PC-9 (cell line): ENCODE data around the gene RPTOR. TPM values are rescaled to one million over a fixed set of nuclear protein-coding genes. Genes with fewer than 3 reads are reported as not detected.

ENCODE experiments used
- BruUV-seq: library from RNA; stranded (reverse); fragments of 400-500 nt; replicated peaks from 2 replicates; lab custom pipeline; 2021; lab: Mats Ljungman, UMichigan
- CTCF ChIA-PET: fragments of 300-600 bp; sonication (Branson Sonifier 250); formaldehyde crosslinking; loops from one replicate; lab custom pipeline; 2022; ENCODE audit warnings: antibody characterized with exemption; lab: Charles Lee
- POLR2A ChIA-PET: fragments of 300-600 bp; sonication (Branson Sonifier 250); formaldehyde crosslinking; loops from one replicate; lab custom pipeline; 2022; ENCODE audit warnings: antibody characterized with exemption; ENCODE audit not compliant: unreplicated experiment; lab: Charles Lee
- DNase-seq, 2 experiments: peaks; one replicate each; pipeline versions ENCODE4 v3.0.0 to v3.0.0-alpha.2; 2015 to 2022; ENCODE audit warnings: mixed read lengths in 1 of 2
- H2AFZ ChIP-seq: fragments of 200-600 bp; sonication (generic); 2 replicates; pipeline ENCODE4 v1.8.1; 2017; ENCODE audit warnings: antibody characterized with exemption
- H3F3A ChIP-seq: fragments of 200-600 bp; sonication (generic); 2 replicates; pipeline ENCODE4 v1.8.1; 2017; ENCODE audit warnings: antibody characterized with exemption, mild to moderate bottlenecking, low read depth; ENCODE audit not compliant: insufficient read depth
- H3K27ac ChIP-seq: fragments of 200-600 bp; sonication (generic); 2 replicates; pipeline ENCODE4 v1.6.1; 2016; ENCODE audit warnings: mixed run types
- H3K27me3 ChIP-seq: fragments of 200-600 bp; sonication (generic); 2 replicates; pipeline ENCODE4 v1.6.1; 2016; ENCODE audit warnings: low read depth, mixed run types; ENCODE audit not compliant: insufficient read depth
- H3K36me3 ChIP-seq: fragments of 200-600 bp; sonication (generic); 2 replicates; pipeline ENCODE4 v1.6.1; 2016; ENCODE audit warnings: low read depth, mixed run types
- H3K4me1 ChIP-seq: fragments of 200-600 bp; sonication (generic); replicated peaks from 2 replicates; pipeline ENCODE4 v1.6.1; 2016; ENCODE audit warnings: mixed run types; ENCODE audit not compliant: insufficient read depth
- H3K4me2 ChIP-seq: fragments of 200-600 bp; sonication (generic); 2 replicates; pipeline ENCODE4 v1.6.1; 2017; ENCODE audit warnings: mixed run types
- H3K4me3 ChIP-seq: fragments of 200-600 bp; sonication (generic); 2 replicates; pipeline ENCODE4 v1.6.1; 2016; ENCODE audit warnings: mixed run types
- H3K79me2 ChIP-seq: fragments of 200-600 bp; sonication (generic); 2 replicates; pipeline ENCODE4 v1.6.1; 2017; ENCODE audit warnings: low read depth, mixed run types
- H3K9me2 ChIP-seq: fragments of 200-600 bp; sonication (generic); 2 replicates; pipeline ENCODE4 v1.8.1; 2017; ENCODE audit warnings: mild to moderate bottlenecking; ENCODE audit not compliant: insufficient read depth
- H3K9me3 ChIP-seq: fragments of 200-600 bp; sonication (generic); 2 replicates; pipeline ENCODE4 v1.8.1; 2016; ENCODE audit warnings: low read depth; ENCODE audit not compliant: insufficient read depth
- H4K20me1 ChIP-seq: fragments of 200-600 bp; sonication (generic); 2 replicates; pipeline ENCODE4 v1.8.1; 2017; ENCODE audit not compliant: insufficient read depth
- CTCF ChIP-seq: fragments of 200-600 bp; sonication (generic); conservative IDR thresholded peaks from 2 replicates; pipeline ENCODE4 v1.6.1; 2017; ENCODE audit warnings: mixed run types, antibody characterized with exemption, mild to moderate bottlenecking, moderate library complexity
- EZH2 ChIP-seq: fragments of 200-600 bp; sonication (generic); IDR thresholded peaks from 2 replicates; pipeline ENCODE4 v1.8.0; 2017; ENCODE audit warnings: antibody characterized with exemption, low read depth
- intact Hi-C: fragments of 100-400 bp; cut with micrococcal nuclease; formaldehyde crosslinking; loops from one replicate; pipeline ENCODE4 v1.10.0; 2022; ENCODE audit not compliant: unreplicated experiment
- total RNA-seq: library from RNA; stranded (reverse); gene quantifications from 2 replicates; pipeline ENCODE4 v1.2.3, GENCODE V29; 2021

RPTOR gene
- total RNA-seq, 1 experiment from 2014 or later: 50.8 TPM

- POLR2A ChIA-PET: interaction anchor here (0.6 kb wide), 1 partner anchor 269 kb away, joined by 5 read pairs; no protein-coding TSS in a partner anchor
- DNase-seq: no peak
- Histone ChIP-seq H4K20me1 (peaks cover 25% of the 10 kb centered on the region), H3K79me2 (peaks cover 44% of the 10 kb centered on the region), H3F3A (no peaks in the 10 kb centered on the region), H3K4me2 (no peak overlapping the region), H3K27ac (no peak overlapping the region), H3K9me3 (no peaks in the 10 kb centered on the region), H3K9me2 (no peaks in the 10 kb centered on the region), H3K27me3 (no peaks in the 10 kb centered on the region), H2AFZ (no peak overlapping the region), H3K36me3 (no peaks in the 10 kb centered on the region), H3K4me1 (no peaks in the 10 kb centered on the region), H3K4me3 (no peak overlapping the region)
- CTCF ChIA-PET: no interaction called here
- intact Hi-C loops: no loop called here
- TF ChIP-seq EZH2: no peak
- no peak for TF ChIP-seq CTCF
- BruUV-seq: no TSS peak
These were observed 52.3 kb downstream of the RPTOR start for GRCh38 chr17:80596760-80597608.

GRCh38 chr17:80598813-80599545 is 54.3 kb downstream of the RPTOR start:
- Histone ChIP-seq H3K9me3 (no peaks in the 10 kb centered on the region), H3K79me2 (peaks cover 40% of the 10 kb centered on the region), H4K20me1 (peaks cover 21% of the 10 kb centered on the region), H3F3A (no peaks in the 10 kb centered on the region), H3K27ac (no peak overlapping the region), H3K36me3 (no peaks in the 10 kb centered on the region), H3K4me1 (no peaks in the 10 kb centered on the region), H3K4me2 (no peak overlapping the region), H3K4me3 (no peak overlapping the region), H2AFZ (no peak overlapping the region), H3K9me2 (no peaks in the 10 kb centered on the region), H3K27me3 (no peaks in the 10 kb centered on the region)
- no TSS peak for BruUV-seq
- intact Hi-C loops: no loop called here
- no peak for DNase-seq
- TF ChIP-seq EZH2 (no peak), CTCF (no peak)
- CTCF ChIA-PET: no interaction called here
- POLR2A ChIA-PET: no interaction called here

GRCh38 chr17:80599546-80600305 is 55.1 kb downstream of the RPTOR start:
- H3K79me2 ChIP-seq: peaks cover 34% of the 10 kb centered on the region
- POLR2A ChIA-PET: no interaction called here
- no peak for DNase-seq
- no peak overlapping the region for H3K4me2 ChIP-seq
- no peaks in the 10 kb centered on the region for H3K9me2 ChIP-seq
- H3K9me3 ChIP-seq: no peaks in the 10 kb centered on the region
- H3K27me3 ChIP-seq: no peaks in the 10 kb centered on the region
- TF ChIP-seq CTCF (no peak), EZH2 (no peak)
- no peaks in the 10 kb centered on the region for H3K4me1 ChIP-seq
- H4K20me1 ChIP-seq: peaks cover 25% of the 10 kb centered on the region
- H3K27ac ChIP-seq: no peak overlapping the region
- H3K36me3 ChIP-seq: no peaks in the 10 kb centered on the region
- intact Hi-C loops: no loop called here
- H3F3A ChIP-seq: no peaks in the 10 kb centered on the region
- CTCF ChIA-PET: no interaction called here
- BruUV-seq: no TSS peak
- no peak overlapping the region for H2AFZ ChIP-seq
- H3K4me3 ChIP-seq: no peak overlapping the region
